H1 (cell line): Measurements from ENCODE around the gene TAF13. TPM values are rescaled to one million over a fixed set of nuclear protein-coding genes. Genes with fewer than 3 reads are reported as not detected.

ENCODE experiments used
- CTCF ChIA-PET: fragments of 300-600 bp; sonication (Branson Sonifier 250); formaldehyde crosslinking; loops from one replicate; lab custom pipeline; 2021; ENCODE audit not compliant: partially characterized antibody; lab: Charles Lee
- POLR2A ChIA-PET: fragments of 300-600 bp; sonication (Branson Sonifier 250); formaldehyde crosslinking; loops from one replicate; lab custom pipeline; 2021; ENCODE audit warnings: inconsistent platforms; ENCODE audit not compliant: partially characterized antibody; lab: Charles Lee
- DNase-seq, 2 experiments: peaks; one replicate each; pipeline versions ENCODE4 v3.0.0 to v3.0.0-alpha.2; 2010 to 2022; ENCODE audit warnings: low spot score in 2 of 2, low read depth in 1 of 2, mixed read lengths in 1 of 2
- FAIRE-seq: peaks from 2 replicates; lab custom pipeline; 2011; peaks lifted over from hg19 to GRCh38; lab: Jason Lieb, UNC
- H2AFZ ChIP-seq: 2 replicates; pipeline ENCODE4 v1.8.1; 2012; ENCODE audit warnings: low read length, inconsistent platforms
- H2AK5ac ChIP-seq: 2 replicates; pipeline ENCODE4 v1.6.1; 2013; ENCODE audit warnings: low read depth, low read length
- H2BK120ac ChIP-seq: replicated peaks from 2 replicates; pipeline ENCODE3; 2013; ENCODE audit warnings: low read depth, low read length, inconsistent platforms
- H2BK12ac ChIP-seq: 2 replicates; pipeline ENCODE4 v1.6.1; 2013; ENCODE audit warnings: low read depth, low read length
- H2BK15ac ChIP-seq: 2 replicates; pipeline ENCODE4 v1.6.1; 2013; ENCODE audit warnings: low read length
- H2BK20ac ChIP-seq: 2 replicates; pipeline ENCODE4 v1.6.1; 2013; ENCODE audit warnings: low read length
- H2BK5ac ChIP-seq: 2 replicates; pipeline ENCODE4 v1.6.1; 2013; ENCODE audit warnings: low read depth, low read length
- H3K14ac ChIP-seq: 2 replicates; pipeline ENCODE4 v1.6.1; 2013; ENCODE audit warnings: inconsistent platforms; ENCODE audit not compliant: insufficient read length
- H3K18ac ChIP-seq: 2 replicates; pipeline ENCODE4 v1.6.1; 2013; ENCODE audit warnings: low read length; ENCODE audit errors: extremely low read depth
- H3K23ac ChIP-seq: 2 replicates; pipeline ENCODE4 v1.6.1; 2013; ENCODE audit warnings: inconsistent platforms; ENCODE audit not compliant: insufficient read length
- H3K23me2 ChIP-seq: 2 replicates; pipeline ENCODE4 v1.6.1; 2013; ENCODE audit warnings: low read depth, low read length
- H3K27ac ChIP-seq: 2 replicates; pipeline ENCODE4 v1.6.1; 2011; ENCODE audit warnings: low read depth, low read length, inconsistent platforms
- H3K27me3 ChIP-seq, 4 experiments: replicated peaks in 1 of 4; 1 replicate in 1 of 4; 2 replicates in 3 of 4; pipeline versions ENCODE4 v1.6.1 to v1.8.1; 2011 to 2013; ENCODE audit warnings: low read length in 3 of 4, mild to moderate bottlenecking in 3 of 4, inconsistent platforms in 2 of 4, mixed read lengths in 2 of 4, moderate library complexity in 1 of 4; ENCODE audit not compliant: control insufficient read depth in 3 of 4, insufficient read depth in 3 of 4; ENCODE audit errors: extremely low read depth in 1 of 4
- H3K36me3 ChIP-seq, 4 experiments: 2 replicates each; pipeline versions ENCODE4 v1.6.1 to v1.8.1; 2011 to 2013; ENCODE audit warnings: mild to moderate bottlenecking in 4 of 4, low read length in 3 of 4, moderate library complexity in 2 of 4, control low read depth in 1 of 4, inconsistent platforms in 1 of 4; ENCODE audit not compliant: insufficient read depth in 4 of 4, control insufficient read depth in 2 of 4
- H3K4ac ChIP-seq: replicated peaks from 2 replicates; pipeline ENCODE3; 2013; ENCODE audit warnings: low read length, low read depth, mixed read lengths, inconsistent platforms; ENCODE audit not compliant: insufficient read length
- H3K4me1 ChIP-seq, 4 experiments: replicated peaks in 1 of 4; 1 replicate in 1 of 4; 2 replicates in 3 of 4; pipeline versions ENCODE4 v1.6.1 to v1.8.1; 2011 to 2013; ENCODE audit warnings: low read length in 3 of 4, inconsistent platforms in 2 of 4, mixed read lengths in 1 of 4; ENCODE audit not compliant: insufficient read depth in 4 of 4, control insufficient read depth in 3 of 4
- H3K4me2 ChIP-seq, 2 experiments: 2 replicates each; pipeline versions ENCODE4 v1.6.1 to v1.8.1; 2011 to 2013; ENCODE audit warnings: low read depth in 2 of 2, low read length in 2 of 2, control low read depth in 1 of 2, inconsistent platforms in 1 of 2, mild to moderate bottlenecking in 1 of 2; ENCODE audit not compliant: insufficient read depth in 1 of 2
- H3K4me3 ChIP-seq, 4 experiments: fragments of 200-600, 300-600 bp in 1 of 4; sonication (generic), shearing (Covaris generic), sonication (Bioruptor Twin) in 1 of 4; 2 replicates each; pipeline versions ENCODE4 v1.5.1 to v1.8.1; 2011 to 2016; ENCODE audit warnings: low read length in 4 of 4, low read depth in 3 of 4, control low read depth in 2 of 4, inconsistent platforms in 2 of 4, mild to moderate bottlenecking in 2 of 4, mixed read lengths in 1 of 4, moderate library complexity in 1 of 4; ENCODE audit not compliant: insufficient read depth in 2 of 4; ENCODE audit errors: extremely low read depth in 1 of 4
- H3K56ac ChIP-seq: replicated peaks from 2 replicates; pipeline ENCODE3; 2013; ENCODE audit warnings: low read depth, mild to moderate bottlenecking, mixed read lengths, low read length, inconsistent platforms; ENCODE audit not compliant: insufficient read length
- H3K79me1 ChIP-seq: 2 replicates; pipeline ENCODE4 v1.6.1; 2013; ENCODE audit warnings: low read depth, low read length, control low read depth
- H3K79me2 ChIP-seq, 2 experiments: 2 replicates each; pipeline versions ENCODE4 v1.6.1 to v1.8.1; 2012 to 2013; ENCODE audit warnings: low read length in 2 of 2, mild to moderate bottlenecking in 2 of 2, inconsistent platforms in 1 of 2; ENCODE audit not compliant: insufficient read depth in 2 of 2, control insufficient read depth in 1 of 2
- H3K9ac ChIP-seq, 4 experiments: replicated peaks in 1 of 4; 1 replicate in 1 of 4; 2 replicates in 3 of 4; pipeline versions ENCODE4 v1.6.1 to v1.8.1; 2011 to 2013; ENCODE audit warnings: low read depth in 3 of 4, low read length in 3 of 4, control low read depth in 2 of 4, mild to moderate bottlenecking in 2 of 4, moderate library complexity in 2 of 4, inconsistent platforms in 1 of 4; ENCODE audit errors: extremely low read depth in 1 of 4
- H3K9me3 ChIP-seq, 2 experiments: 2 replicates each; pipeline versions ENCODE4 v1.6.1 to v1.8.1; 2012 to 2013; ENCODE audit warnings: mild to moderate bottlenecking in 2 of 2, moderate library complexity in 2 of 2, control low read depth in 1 of 2, inconsistent platforms in 1 of 2, low read depth in 1 of 2, low read length in 1 of 2, mixed read lengths in 1 of 2; ENCODE audit not compliant: insufficient read depth in 2 of 2
- H4K20me1 ChIP-seq, 2 experiments: replicated peaks in 1 of 2; 2 replicates each; pipeline versions ENCODE3 to v1.8.1; 2011 to 2013; ENCODE audit warnings: inconsistent platforms in 2 of 2, low read length in 2 of 2, mild to moderate bottlenecking in 1 of 2; ENCODE audit not compliant: insufficient read depth in 2 of 2, control insufficient read depth in 1 of 2
- H4K5ac ChIP-seq: 2 replicates; pipeline ENCODE4 v1.6.1; 2013; ENCODE audit warnings: low read length, low read depth, mixed read lengths, inconsistent platforms; ENCODE audit not compliant: insufficient read length
- H4K8ac ChIP-seq: 2 replicates; pipeline ENCODE4 v1.8.0; 2013; ENCODE audit warnings: mild to moderate bottlenecking, moderate library complexity, low read length, inconsistent platforms; ENCODE audit not compliant: insufficient read depth; ENCODE audit errors: extremely low read depth
- H4K91ac ChIP-seq: replicated peaks from 2 replicates; pipeline ENCODE3; 2013; ENCODE audit warnings: low read length, mixed read lengths, inconsistent platforms; ENCODE audit not compliant: insufficient read length
- ATF2 ChIP-seq: IDR thresholded peaks from 2 replicates; pipeline ENCODE4 v1.6.1; 2012; ENCODE audit warnings: low read length, inconsistent platforms
- BCL11A ChIP-seq, 2 experiments: IDR thresholded peaks; one replicate each; pipeline ENCODE4 v1.6.1; 2011; ENCODE audit warnings: low read depth in 2 of 2, low read length in 2 of 2, mild to moderate bottlenecking in 2 of 2
- CHD2 ChIP-seq: IDR thresholded peaks from 2 replicates; pipeline ENCODE4 v1.6.1; 2012; ENCODE audit warnings: low read length, improper control_type of control experiment
- EGR1 ChIP-seq: IDR thresholded peaks from 2 replicates; pipeline ENCODE4 v1.6.1; 2011; ENCODE audit warnings: low read depth, low read length, borderline replicate concordance
- HDAC6 ChIP-seq: IDR thresholded peaks from one replicate; pipeline ENCODE4 v1.7.1; 2012; ENCODE audit warnings: low read depth, mild to moderate bottlenecking, inconsistent platforms, low read length, moderate library complexity
- RBBP5 ChIP-seq: IDR thresholded peaks from 2 replicates; pipeline ENCODE4 v1.7.1; 2012; ENCODE audit warnings: low read depth, mild to moderate bottlenecking, inconsistent platforms, low read length, moderate library complexity, borderline replicate concordance
- SIX5 ChIP-seq: IDR thresholded peaks from 2 replicates; pipeline ENCODE4 v1.6.1; 2011; ENCODE audit warnings: mild to moderate bottlenecking, low read depth, low read length
- WGBS, 2 experiments: shearing (Covaris generic) in 1 of 2; methylation state at CpG; one replicate each; pipeline versions ENCODE4 v1.1.6 to v1.1.7; 2013 to 2015; ENCODE audit warnings: low lambda C conversion rate in 2 of 2, mixed read lengths in 2 of 2, inconsistent platforms in 1 of 2, low coverage in 1 of 2, missing lambda C conversion rate in 1 of 2; ENCODE audit not compliant: insufficient replicate concordance in 2 of 2, insufficient coverage in 1 of 2, insufficient read length in 1 of 2; ENCODE audit errors: extremely low coverage in 1 of 2, missing lambda C conversion rate in 1 of 2; 5-methylcytosine and 5-hydroxymethylcytosine counted together
- polyA plus RNA-seq, 7 experiments: library from polyadenylated mRNA; depleted of rRNA in 3 of 7; stranded (reverse) in 5 of 7; unstranded in 2 of 7; fragments of >200 nt in 5 of 7; fragments of 200-250 nt in 2 of 7; gene quantifications; 1 replicate in 5 of 7; 2 replicates in 1 of 7; 4 replicates in 1 of 7; pipeline versions ENCODE4 v1.2.1 to v1.2.3, GENCODE V29; 2011 to 2013; ENCODE audit warnings: missing spikeins in 2 of 7, mixed read lengths in 2 of 7
- total RNA-seq: library from RNA; stranded (reverse); fragmentation: NEBNext Ultra II Directional; extraction: Animal tissue kit (Norgen Biotek cat#: 25700); gene quantifications from 2 replicates; pipeline ENCODE4 v1.2.1, GENCODE V29; 2021

Gene TAF13
- total and polyA plus RNA-seq, 2 of the 8 experiments (the other 6 are each of a cell fraction or from before 2014, with no cell fraction given): 13.1 to 41.7 TPM

- Histone ChIP-seq H3K9me3 (no peaks in the 10 kb centered on the region), H3K79me1 (no peaks in the 10 kb centered on the region), H2BK15ac (no peak overlapping the region), H4K20me1 (peaks cover 0 to 2% of the 10 kb centered on the region in 2 experiments), H2BK12ac (no peak overlapping the region), H3K23ac (no peak overlapping the region), H2AK5ac (no peak overlapping the region), H3K36me3 (peaks cover 0 to 7% (median 2%) of the 10 kb centered on the region in 4 experiments; a peak in 3 of 8 replicates), H2BK120ac (no peak overlapping the region), H3K4ac (no peak overlapping the region), H3K14ac (no peak overlapping the region), H3K27ac (no peak overlapping the region), H3K4me2 (no peak overlapping the region), H2AFZ (no peak overlapping the region), H4K91ac (no peak overlapping the region), H4K8ac (no peak overlapping the region), H3K56ac (no peak overlapping the region), H2BK5ac (no peak overlapping the region), H3K4me3 (no peak overlapping the region), H4K5ac (no peak overlapping the region), H3K79me2 (peaks cover 0 to 22% of the 10 kb centered on the region in 2 experiments; a peak in 3 of 4 replicates), H3K27me3 (no peaks in the 10 kb centered on the region), H3K18ac (no peak overlapping the region), H2BK20ac (no peak overlapping the region), H3K4me1 (no peaks in the 10 kb centered on the region; a peak in 1 of 7 replicates), H3K9ac (no peak overlapping the region), H3K23me2 (no peaks in the 10 kb centered on the region; the same call in 1 of the 2 replicates)
- POLR2A ChIA-PET: interaction anchor here (0.5 kb wide), 1 partner anchor 51 kb away, joined by 3 read pairs; no protein-coding TSS in a partner anchor
- CTCF ChIA-PET: interaction anchor here (1.1 kb wide), 1 partner anchor 17 kb away, joined by 3 read pairs; a partner anchor contains a TSS
- 75% methylated on average over 1 of the region's 1 CpG; no CpG with 5 or more reads in 1 of the 2 experiments for WGBS, 2 experiments
- DNase-seq (no peak), FAIRE-seq (no peak)
- no peak for TF ChIP-seq EGR1
- no peak for TF ChIP-seq HDAC6
- no peak for TF ChIP-seq BCL11A (IDR thresholded peaks at IDR 0.05; ENCODE audit: low read depth in 2 of 2, low read length in 2 of 2)
- TF ChIP-seq ATF2: no peak
- TF ChIP-seq CHD2: no peak
- TF ChIP-seq SIX5: no peak
- no peak for TF ChIP-seq RBBP5
These were observed 19.8 kb upstream of the TAF13 start for GRCh38 chr1:109095631-109096030.
